GM23338 (cell line): ENCODE data around the gene FGF1. TPM values are rescaled to one million over a fixed set of nuclear protein-coding genes. Genes with fewer than 3 reads are reported as not detected.
A peak's percentile ranks its signal among the peaks of the same experiment; 100 is the strongest.

Experiments
- ATAC-seq: fragments of 200-7000 bp; cut with Tn5 transposase; 3 replicates; pipeline ENCODE4 v1.9.1; 2020
- DNase-seq: peaks from one replicate; pipeline ENCODE4 v3.0.0-alpha.2; 2015; ENCODE audit warnings: low spot score
- H2AFZ ChIP-seq: fragments of 200-600 bp; sonication (generic); 2 replicates; pipeline ENCODE4 v1.8.0; 2016; ENCODE audit warnings: antibody characterized with exemption, mild to moderate bottlenecking, moderate library complexity
- H3F3A ChIP-seq: fragments of 200-600 bp; sonication (generic); replicated peaks from 2 replicates; pipeline ENCODE4 v1.8.0; 2017; ENCODE audit warnings: antibody characterized with exemption, mixed run types, low read depth
- H3K27ac ChIP-seq: fragments of 200-600 bp; sonication (generic); 2 replicates; pipeline ENCODE4 v1.6.1; 2016; ENCODE audit warnings: low read depth
- H3K27me3 ChIP-seq: fragments of 200-600 bp; sonication (generic); 2 replicates; pipeline ENCODE4 v1.8.0; 2016; ENCODE audit warnings: mild to moderate bottlenecking, mixed run types, moderate library complexity; ENCODE audit not compliant: insufficient read depth
- H3K36me3 ChIP-seq: fragments of 200-600 bp; sonication (generic); 2 replicates; pipeline ENCODE4 v1.8.0; 2016; ENCODE audit warnings: mild to moderate bottlenecking; ENCODE audit not compliant: insufficient read depth
- H3K4me1 ChIP-seq: fragments of 200-600 bp; sonication (generic); 2 replicates; pipeline ENCODE4 v1.8.0; 2016; ENCODE audit warnings: mild to moderate bottlenecking, moderate library complexity; ENCODE audit not compliant: insufficient read depth
- H3K4me2 ChIP-seq: fragments of 200-600 bp; sonication (generic); 2 replicates; pipeline ENCODE4 v1.7.1; 2017; ENCODE audit warnings: mixed run types
- H3K4me3 ChIP-seq: fragments of 200-600 bp; sonication (generic); 2 replicates; pipeline ENCODE4 v1.6.1; 2016; ENCODE audit warnings: mixed run types
- H3K79me2 ChIP-seq: fragments of 200-600 bp; sonication (generic); replicated peaks from 2 replicates; pipeline ENCODE4 v1.8.0; 2017; ENCODE audit warnings: mild to moderate bottlenecking; ENCODE audit not compliant: insufficient read depth
- H3K9me2 ChIP-seq: fragments of 200-600 bp; sonication (generic); 2 replicates; pipeline ENCODE4 v1.8.0; 2017; ENCODE audit not compliant: insufficient read depth
- H4K20me1 ChIP-seq: fragments of 200-600 bp; sonication (generic); replicated peaks from 2 replicates; pipeline ENCODE4 v1.8.0; 2017; ENCODE audit warnings: mild to moderate bottlenecking; ENCODE audit not compliant: insufficient read depth
- H3K27ac Mint-ChIP-seq: 2 replicates; pipeline ENCODE4 v1.8.0; 2020; ENCODE audit warnings: inconsistent platforms, mild to moderate bottlenecking, moderate library complexity, mixed read lengths
- H3K27me3 Mint-ChIP-seq: 3 replicates; pipeline ENCODE4 v1.8.0; 2022; ENCODE audit warnings: low read depth, mild to moderate bottlenecking, moderate library complexity, mixed read lengths, inconsistent platforms; ENCODE audit not compliant: insufficient read depth, poor library complexity
- H3K36me3 Mint-ChIP-seq: 3 replicates; pipeline ENCODE4 v1.8.0; 2021; ENCODE audit warnings: low read depth, mild to moderate bottlenecking, inconsistent platforms, moderate library complexity, mixed read lengths
- H3K4me1 Mint-ChIP-seq: 3 replicates; pipeline ENCODE4 v1.8.0; 2020; ENCODE audit warnings: mild to moderate bottlenecking, inconsistent platforms, mixed read lengths
- H3K4me3 Mint-ChIP-seq: 3 replicates; pipeline ENCODE4 v1.8.0; 2021; ENCODE audit warnings: moderate library complexity, mild to moderate bottlenecking, inconsistent platforms, mixed read lengths
- H3K9me3 Mint-ChIP-seq: 3 replicates; pipeline ENCODE4 v1.8.0; 2020; ENCODE audit warnings: moderate library complexity, mild to moderate bottlenecking, inconsistent platforms, mixed read lengths
- CREB1 ChIP-seq: fragments of 250-450 bp; sonication (Bioruptor Pico); IDR thresholded peaks from 2 replicates; pipeline ENCODE4 v1.5.0; 2020; ENCODE audit warnings: low read depth, mild to moderate bottlenecking, moderate library complexity
- EZH2 ChIP-seq: fragments of 200-600 bp; sonication (generic); IDR thresholded peaks from one replicate; pipeline ENCODE4 v1.8.0; 2017; ENCODE audit warnings: antibody characterized with exemption, mild to moderate bottlenecking, low read depth; ENCODE audit not compliant: unreplicated experiment
- EZH2phosphoT487 ChIP-seq: fragments of 200-600 bp; sonication (generic); IDR thresholded peaks from one replicate; pipeline ENCODE4 v1.8.1; 2018; ENCODE audit warnings: antibody characterized with exemption; ENCODE audit not compliant: unreplicated experiment
- JUNB ChIP-seq: IDR thresholded peaks from one replicate; pipeline ENCODE4 v1.6.1; 2016; ENCODE audit warnings: antibody characterized with exemption; ENCODE audit not compliant: unreplicated experiment
- NANOG ChIP-seq: IDR thresholded peaks from 2 replicates; pipeline ENCODE4 v1.6.1; 2016; ENCODE audit warnings: antibody characterized with exemption, borderline replicate concordance
- POLR2AphosphoS5 ChIP-seq: IDR thresholded peaks from 2 replicates; pipeline ENCODE4 v1.6.1; 2016; ENCODE audit warnings: antibody characterized with exemption, low read depth
- STAT1 ChIP-seq: IDR thresholded peaks from one replicate; pipeline ENCODE4 v1.6.1; 2016; ENCODE audit warnings: antibody characterized with exemption; ENCODE audit not compliant: unreplicated experiment
- ZNF114 ChIP-seq: fragments of 250-450 bp; sonication (Bioruptor Pico); IDR thresholded peaks from 2 replicates; pipeline ENCODE4 v1.5.0; 2020; ENCODE audit warnings: mild to moderate bottlenecking, moderate library complexity
- ZNF331 ChIP-seq: fragments of 250-450 bp; sonication (Bioruptor Pico); IDR thresholded peaks from 2 replicates; pipeline ENCODE4 v1.5.0; 2020; ENCODE audit warnings: low read depth, mild to moderate bottlenecking, moderate library complexity
- polyA plus RNA-seq: library from polyadenylated mRNA; unstranded; fragments of >200 nt; fragmentation: Nextera tagmentation; extraction: Ambion mirVana; gene quantifications from 2 replicates; pipeline ENCODE4 v1.2.1, GENCODE V29; 2016
- total RNA-seq: library from RNA; depleted of rRNA; stranded (reverse); fragments of >200 nt; shearing (Covaris generic); gene quantifications from 2 replicates; pipeline ENCODE4 v1.2.3, GENCODE V29; 2014
- TF ChIP-seq, protein P1 (sequence below): IDR thresholded peaks from one replicate; pipeline ENCODE4 v1.6.1; 2018; ENCODE audit warnings: antibody characterized with exemption; ENCODE audit not compliant: unreplicated experiment
- TF ChIP-seq, protein P2 (sequence below): fragments of 250-450 bp; sonication (Bioruptor Pico); IDR thresholded peaks from 2 replicates; pipeline ENCODE4 v1.5.0; 2020; ENCODE audit warnings: mild to moderate bottlenecking, moderate library complexity
- TF ChIP-seq, protein P3 (sequence below): IDR thresholded peaks from 2 replicates; pipeline ENCODE4 v1.6.1; 2016; ENCODE audit warnings: antibody characterized with exemption
- TF ChIP-seq, protein P4 (sequence below), 2 experiments: fragments of 200-600 bp in 1 of 2; sonication (generic) in 1 of 2; conservative IDR thresholded peaks; 2 replicates each; pipeline versions ENCODE4 v1.5.1 to v1.6.1; 2016 to 2017; ENCODE audit warnings: antibody characterized with exemption in 2 of 2, low read depth in 2 of 2, mild to moderate bottlenecking in 2 of 2, moderate library complexity in 1 of 2

The FGF1 gene
- total and polyA plus RNA-seq, 2 experiments from 2014 or later = 0.21 to 0.34 TPM

DNA sequence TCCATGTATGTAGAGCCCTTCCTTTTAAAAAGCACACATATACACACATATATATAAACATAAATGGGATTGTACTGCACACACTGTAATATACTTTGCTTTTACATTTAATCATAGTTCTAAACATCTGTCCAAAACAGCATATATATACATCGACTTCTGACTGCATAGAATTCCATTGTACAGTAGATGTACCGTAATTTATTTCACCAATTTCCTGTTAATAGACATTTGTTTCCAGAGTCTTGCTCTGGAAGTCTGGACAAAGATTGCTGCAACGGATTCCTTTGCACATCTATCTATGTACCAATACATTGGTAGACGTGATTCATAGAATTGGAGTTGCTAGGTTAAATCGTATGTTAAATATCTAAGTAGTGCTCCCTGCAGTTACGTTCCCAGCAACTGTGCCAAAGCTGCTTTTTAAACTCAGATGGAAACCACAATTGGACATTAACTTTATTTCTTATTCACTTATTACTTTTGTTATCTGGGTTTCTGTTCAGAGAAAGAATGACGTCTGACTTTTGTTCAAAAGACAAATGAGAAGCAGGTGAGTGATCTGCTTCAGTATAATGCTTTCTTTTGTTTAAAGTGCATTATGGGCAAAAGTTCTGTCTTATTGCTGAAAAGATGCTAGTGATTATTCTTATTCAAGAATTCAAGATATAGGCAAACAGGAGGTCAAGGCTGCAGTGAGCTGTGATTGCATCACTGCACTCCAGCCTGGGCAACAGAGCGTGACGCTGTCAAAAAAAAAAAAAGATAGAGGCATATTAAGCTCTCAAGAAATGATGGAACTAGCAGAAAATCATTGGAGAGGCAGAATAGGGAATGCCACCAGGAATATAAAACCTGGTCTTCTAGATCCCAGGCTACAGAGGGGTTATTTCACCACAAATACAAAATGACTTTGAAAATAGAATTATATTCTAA is 138.2 kb downstream of the FGF1 start:
- no peaks in the 10 kb centered on the region for H3K9me3 Mint-ChIP-seq
- Histone ChIP-seq H3K79me2 (no peaks in the 10 kb centered on the region), H3K27me3 (no peaks in the 10 kb centered on the region), H3K4me2 (0 out of 2 replicates have a peak overlapping the region, but pooled peaks have one; percentile 21), H3K4me1 (peaks cover 45% of the 10 kb centered on the region), H3K36me3 (no peaks in the 10 kb centered on the region), H2AFZ (no peak overlapping the region), H4K20me1 (no peaks in the 10 kb centered on the region), H3K4me3 (no peak overlapping the region), H3K27ac (no peak overlapping the region), H3K9me2 (no peaks in the 10 kb centered on the region), H3F3A (peaks cover 11% of the 10 kb centered on the region; the same call in 1 of the 2 replicates)
- H3K27ac Mint-ChIP-seq = no peak overlapping the region
- TF ChIP-seq, protein P1, sequence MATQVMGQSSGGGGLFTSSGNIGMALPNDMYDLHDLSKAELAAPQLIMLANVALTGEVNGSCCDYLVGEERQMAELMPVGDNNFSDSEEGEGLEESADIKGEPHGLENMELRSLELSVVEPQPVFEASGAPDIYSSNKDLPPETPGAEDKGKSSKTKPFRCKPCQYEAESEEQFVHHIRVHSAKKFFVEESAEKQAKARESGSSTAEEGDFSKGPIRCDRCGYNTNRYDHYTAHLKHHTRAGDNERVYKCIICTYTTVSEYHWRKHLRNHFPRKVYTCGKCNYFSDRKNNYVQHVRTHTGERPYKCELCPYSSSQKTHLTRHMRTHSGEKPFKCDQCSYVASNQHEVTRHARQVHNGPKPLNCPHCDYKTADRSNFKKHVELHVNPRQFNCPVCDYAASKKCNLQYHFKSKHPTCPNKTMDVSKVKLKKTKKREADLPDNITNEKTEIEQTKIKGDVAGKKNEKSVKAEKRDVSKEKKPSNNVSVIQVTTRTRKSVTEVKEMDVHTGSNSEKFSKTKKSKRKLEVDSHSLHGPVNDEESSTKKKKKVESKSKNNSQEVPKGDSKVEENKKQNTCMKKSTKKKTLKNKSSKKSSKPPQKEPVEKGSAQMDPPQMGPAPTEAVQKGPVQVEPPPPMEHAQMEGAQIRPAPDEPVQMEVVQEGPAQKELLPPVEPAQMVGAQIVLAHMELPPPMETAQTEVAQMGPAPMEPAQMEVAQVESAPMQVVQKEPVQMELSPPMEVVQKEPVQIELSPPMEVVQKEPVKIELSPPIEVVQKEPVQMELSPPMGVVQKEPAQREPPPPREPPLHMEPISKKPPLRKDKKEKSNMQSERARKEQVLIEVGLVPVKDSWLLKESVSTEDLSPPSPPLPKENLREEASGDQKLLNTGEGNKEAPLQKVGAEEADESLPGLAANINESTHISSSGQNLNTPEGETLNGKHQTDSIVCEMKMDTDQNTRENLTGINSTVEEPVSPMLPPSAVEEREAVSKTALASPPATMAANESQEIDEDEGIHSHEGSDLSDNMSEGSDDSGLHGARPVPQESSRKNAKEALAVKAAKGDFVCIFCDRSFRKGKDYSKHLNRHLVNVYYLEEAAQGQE = no peak
- TF ChIP-seq STAT1 (no peak), EZH2 (no peak), JUNB (no peak), POLR2AphosphoS5 (no peak), CREB1 (CRISPR knock-in tag) (no peak), ZNF114 (CRISPR knock-in tag) (no peak), ZNF331 (CRISPR knock-in tag) (no peak), EZH2phosphoT487 (no peak), NANOG (no peak)
- TF ChIP-seq, protein P2, sequence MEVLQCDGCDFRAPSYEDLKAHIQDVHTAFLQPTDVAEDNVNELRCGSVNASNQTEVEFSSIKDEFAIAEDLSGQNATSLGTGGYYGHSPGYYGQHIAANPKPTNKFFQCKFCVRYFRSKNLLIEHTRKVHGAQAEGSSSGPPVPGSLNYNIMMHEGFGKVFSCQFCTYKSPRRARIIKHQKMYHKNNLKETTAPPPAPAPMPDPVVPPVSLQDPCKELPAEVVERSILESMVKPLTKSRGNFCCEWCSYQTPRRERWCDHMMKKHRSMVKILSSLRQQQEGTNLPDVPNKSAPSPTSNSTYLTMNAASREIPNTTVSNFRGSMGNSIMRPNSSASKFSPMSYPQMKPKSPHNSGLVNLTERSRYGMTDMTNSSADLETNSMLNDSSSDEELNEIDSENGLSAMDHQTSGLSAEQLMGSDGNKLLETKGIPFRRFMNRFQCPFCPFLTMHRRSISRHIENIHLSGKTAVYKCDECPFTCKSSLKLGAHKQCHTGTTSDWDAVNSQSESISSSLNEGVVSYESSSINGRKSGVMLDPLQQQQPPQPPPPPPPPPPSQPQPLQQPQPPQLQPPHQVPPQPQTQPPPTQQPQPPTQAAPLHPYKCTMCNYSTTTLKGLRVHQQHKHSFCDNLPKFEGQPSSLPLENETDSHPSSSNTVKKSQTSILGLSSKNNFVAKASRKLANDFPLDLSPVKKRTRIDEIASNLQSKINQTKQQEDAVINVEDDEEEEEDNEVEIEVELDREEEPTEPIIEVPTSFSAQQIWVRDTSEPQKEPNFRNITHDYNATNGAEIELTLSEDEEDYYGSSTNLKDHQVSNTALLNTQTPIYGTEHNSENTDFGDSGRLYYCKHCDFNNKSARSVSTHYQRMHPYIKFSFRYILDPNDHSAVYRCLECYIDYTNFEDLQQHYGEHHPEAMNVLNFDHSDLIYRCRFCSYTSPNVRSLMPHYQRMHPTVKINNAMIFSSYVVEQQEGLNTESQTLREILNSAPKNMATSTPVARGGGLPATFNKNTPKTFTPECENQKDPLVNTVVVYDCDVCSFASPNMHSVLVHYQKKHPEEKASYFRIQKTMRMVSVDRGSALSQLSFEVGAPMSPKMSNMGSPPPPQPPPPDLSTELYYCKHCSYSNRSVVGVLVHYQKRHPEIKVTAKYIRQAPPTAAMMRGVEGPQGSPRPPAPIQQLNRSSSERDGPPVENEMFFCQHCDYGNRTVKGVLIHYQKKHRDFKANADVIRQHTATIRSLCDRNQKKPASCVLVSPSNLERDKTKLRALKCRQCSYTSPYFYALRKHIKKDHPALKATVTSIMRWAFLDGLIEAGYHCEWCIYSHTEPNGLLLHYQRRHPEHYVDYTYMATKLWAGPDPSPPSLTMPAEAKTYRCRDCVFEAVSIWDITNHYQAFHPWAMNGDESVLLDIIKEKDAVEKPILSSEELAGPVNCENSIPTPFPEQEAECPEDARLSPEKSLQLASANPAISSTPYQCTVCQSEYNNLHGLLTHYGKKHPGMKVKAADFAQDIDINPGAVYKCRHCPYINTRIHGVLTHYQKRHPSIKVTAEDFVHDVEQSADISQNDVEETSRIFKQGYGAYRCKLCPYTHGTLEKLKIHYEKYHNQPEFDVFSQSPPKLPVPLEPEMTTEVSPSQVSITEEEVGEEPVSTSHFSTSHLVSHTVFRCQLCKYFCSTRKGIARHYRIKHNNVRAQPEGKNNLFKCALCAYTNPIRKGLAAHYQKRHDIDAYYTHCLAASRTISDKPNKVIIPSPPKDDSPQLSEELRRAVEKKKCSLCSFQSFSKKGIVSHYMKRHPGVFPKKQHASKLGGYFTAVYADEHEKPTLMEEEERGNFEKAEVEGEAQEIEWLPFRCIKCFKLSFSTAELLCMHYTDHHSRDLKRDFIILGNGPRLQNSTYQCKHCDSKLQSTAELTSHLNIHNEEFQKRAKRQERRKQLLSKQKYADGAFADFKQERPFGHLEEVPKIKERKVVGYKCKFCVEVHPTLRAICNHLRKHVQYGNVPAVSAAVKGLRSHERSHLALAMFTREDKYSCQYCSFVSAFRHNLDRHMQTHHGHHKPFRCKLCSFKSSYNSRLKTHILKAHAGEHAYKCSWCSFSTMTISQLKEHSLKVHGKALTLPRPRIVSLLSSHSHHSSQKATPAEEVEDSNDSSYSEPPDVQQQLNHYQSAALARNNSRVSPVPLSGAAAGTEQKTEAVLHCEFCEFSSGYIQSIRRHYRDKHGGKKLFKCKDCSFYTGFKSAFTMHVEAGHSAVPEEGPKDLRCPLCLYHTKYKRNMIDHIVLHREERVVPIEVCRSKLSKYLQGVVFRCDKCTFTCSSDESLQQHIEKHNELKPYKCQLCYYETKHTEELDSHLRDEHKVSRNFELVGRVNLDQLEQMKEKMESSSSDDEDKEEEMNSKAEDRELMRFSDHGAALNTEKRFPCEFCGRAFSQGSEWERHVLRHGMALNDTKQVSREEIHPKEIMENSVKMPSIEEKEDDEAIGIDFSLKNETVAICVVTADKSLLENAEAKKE (CRISPR knock-in tag) = no peak
- TF ChIP-seq, protein P3, sequence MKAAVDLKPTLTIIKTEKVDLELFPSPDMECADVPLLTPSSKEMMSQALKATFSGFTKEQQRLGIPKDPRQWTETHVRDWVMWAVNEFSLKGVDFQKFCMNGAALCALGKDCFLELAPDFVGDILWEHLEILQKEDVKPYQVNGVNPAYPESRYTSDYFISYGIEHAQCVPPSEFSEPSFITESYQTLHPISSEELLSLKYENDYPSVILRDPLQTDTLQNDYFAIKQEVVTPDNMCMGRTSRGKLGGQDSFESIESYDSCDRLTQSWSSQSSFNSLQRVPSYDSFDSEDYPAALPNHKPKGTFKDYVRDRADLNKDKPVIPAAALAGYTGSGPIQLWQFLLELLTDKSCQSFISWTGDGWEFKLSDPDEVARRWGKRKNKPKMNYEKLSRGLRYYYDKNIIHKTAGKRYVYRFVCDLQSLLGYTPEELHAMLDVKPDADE = no peak
- TF ChIP-seq, protein P4, sequence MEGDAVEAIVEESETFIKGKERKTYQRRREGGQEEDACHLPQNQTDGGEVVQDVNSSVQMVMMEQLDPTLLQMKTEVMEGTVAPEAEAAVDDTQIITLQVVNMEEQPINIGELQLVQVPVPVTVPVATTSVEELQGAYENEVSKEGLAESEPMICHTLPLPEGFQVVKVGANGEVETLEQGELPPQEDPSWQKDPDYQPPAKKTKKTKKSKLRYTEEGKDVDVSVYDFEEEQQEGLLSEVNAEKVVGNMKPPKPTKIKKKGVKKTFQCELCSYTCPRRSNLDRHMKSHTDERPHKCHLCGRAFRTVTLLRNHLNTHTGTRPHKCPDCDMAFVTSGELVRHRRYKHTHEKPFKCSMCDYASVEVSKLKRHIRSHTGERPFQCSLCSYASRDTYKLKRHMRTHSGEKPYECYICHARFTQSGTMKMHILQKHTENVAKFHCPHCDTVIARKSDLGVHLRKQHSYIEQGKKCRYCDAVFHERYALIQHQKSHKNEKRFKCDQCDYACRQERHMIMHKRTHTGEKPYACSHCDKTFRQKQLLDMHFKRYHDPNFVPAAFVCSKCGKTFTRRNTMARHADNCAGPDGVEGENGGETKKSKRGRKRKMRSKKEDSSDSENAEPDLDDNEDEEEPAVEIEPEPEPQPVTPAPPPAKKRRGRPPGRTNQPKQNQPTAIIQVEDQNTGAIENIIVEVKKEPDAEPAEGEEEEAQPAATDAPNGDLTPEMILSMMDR (conservative IDR thresholded peaks at IDR 0.05; ENCODE audit: low read depth in 2 of 2) = no peak
- ATAC-seq (no peak), DNase-seq (no peak)
- no peak overlapping the region for H3K4me3 Mint-ChIP-seq
- no peaks in the 10 kb centered on the region for H3K36me3 Mint-ChIP-seq
- peaks cover 11% of the 10 kb centered on the region for H3K27me3 Mint-ChIP-seq
- peaks cover 46% of the 10 kb centered on the region for H3K4me1 Mint-ChIP-seq
